PC-3 (cell line): ENCODE measurements around the gene TMEFF1. TPM values are rescaled to one million over a fixed set of nuclear protein-coding genes. Genes with fewer than 3 reads are reported as not detected.

Source experiments
- ATAC-seq: fragments of 200-7000 bp; cut with Tn5 transposase; 2 replicates; pipeline ENCODE4 v1.9.1; 2020; ENCODE audit warnings: mild to moderate bottlenecking, moderate library complexity
- BruUV-seq: library from RNA; stranded (reverse); fragments of 400-500 nt; replicated peaks from 2 replicates; lab custom pipeline; 2021; lab: Mats Ljungman, UMichigan
- CTCF ChIA-PET: fragments of 300-600 bp; sonication (Branson Sonifier 250); formaldehyde crosslinking; loops from one replicate; lab custom pipeline; 2022; ENCODE audit warnings: antibody characterized with exemption; lab: Charles Lee
- POLR2A ChIA-PET: fragments of 300-600 bp; sonication (Branson Sonifier 250); formaldehyde crosslinking; loops from one replicate; lab custom pipeline; 2022; ENCODE audit warnings: antibody characterized with exemption; ENCODE audit not compliant: unreplicated experiment; lab: Charles Lee
- DNase-seq: peaks from one replicate; pipeline ENCODE4 v3.0.0-alpha.2; 2015
- H2AFZ ChIP-seq: fragments of 300-600 bp; sonication (generic); 2 replicates; pipeline ENCODE4 v1.6.0; 2016; ENCODE audit warnings: antibody characterized with exemption, low read length
- H3F3A ChIP-seq: fragments of 300-600 bp; sonication (generic); one replicate; pipeline ENCODE4 v1.6.0; 2017; ENCODE audit warnings: antibody characterized with exemption, low read length, control low read depth, mild to moderate bottlenecking; ENCODE audit not compliant: unreplicated experiment
- H3K27ac ChIP-seq: fragments of 300-600 bp; sonication (generic); 2 replicates; pipeline ENCODE4 v1.5.1; 2016; ENCODE audit warnings: mild to moderate bottlenecking, low read length
- H3K27me3 ChIP-seq: fragments of 300-600 bp; sonication (generic); 2 replicates; pipeline ENCODE4 v1.6.1; 2016; ENCODE audit warnings: low read length, mixed read lengths
- H3K36me3 ChIP-seq: fragments of 300-600 bp; sonication (generic); 2 replicates; pipeline ENCODE4 v1.6.1; 2016; ENCODE audit warnings: low read depth, mixed run types, low read length, mixed read lengths
- H3K4me1 ChIP-seq: fragments of 300-600 bp; sonication (generic); 2 replicates; pipeline ENCODE4 v1.5.1; 2016; ENCODE audit warnings: low read length; ENCODE audit not compliant: insufficient read depth
- H3K4me2 ChIP-seq: fragments of 300-600 bp; sonication (generic); 2 replicates; pipeline ENCODE4 v1.6.0; 2016; ENCODE audit warnings: low read length
- H3K4me3 ChIP-seq: fragments of 300-600 bp; sonication (generic); 2 replicates; pipeline ENCODE4 v1.5.1; 2016; ENCODE audit warnings: mild to moderate bottlenecking, low read length, mixed read lengths
- H3K79me2 ChIP-seq: fragments of 300-600 bp; sonication (generic); 2 replicates; pipeline ENCODE4 v1.6.1; 2017; ENCODE audit warnings: low read length, mixed read lengths
- H3K9ac ChIP-seq: fragments of 300-600 bp; sonication (generic); 2 replicates; pipeline ENCODE4 v1.6.0; 2016; ENCODE audit warnings: mild to moderate bottlenecking, low read length
- H3K9me2 ChIP-seq: fragments of 300-600 bp; sonication (generic); replicated peaks from 2 replicates; pipeline ENCODE4 v1.6.1; 2016; ENCODE audit warnings: mixed run types, low read length, mixed read lengths
- H3K9me3 ChIP-seq: fragments of 300-600 bp; sonication (generic); 2 replicates; pipeline ENCODE4 v1.6.1; 2016; ENCODE audit warnings: low read length, mixed read lengths
- H4K20me1 ChIP-seq: fragments of 300-600 bp; sonication (generic); 2 replicates; pipeline ENCODE4 v1.6.1; 2016; ENCODE audit warnings: low read length, mixed read lengths
- CTCF ChIP-seq: fragments of 300-600 bp; sonication (generic); conservative IDR thresholded peaks from 2 replicates; pipeline ENCODE4 v1.5.1; 2017; ENCODE audit warnings: antibody characterized with exemption, low read depth, mild to moderate bottlenecking, low read length
- EZH2 ChIP-seq: fragments of 300-600 bp; sonication (generic); IDR thresholded peaks from one replicate; pipeline ENCODE4 v1.6.1; 2017; ENCODE audit warnings: antibody characterized with exemption, mild to moderate bottlenecking, low read length; ENCODE audit not compliant: unreplicated experiment
- EZH2phosphoT487 ChIP-seq: fragments of 300-600 bp; sonication (generic); IDR thresholded peaks from 2 replicates; pipeline ENCODE4 v1.6.1; 2018; ENCODE audit warnings: mild to moderate bottlenecking, antibody characterized with exemption, low read length, borderline replicate concordance
- intact Hi-C: fragments of 100-400 bp; cut with micrococcal nuclease; formaldehyde crosslinking; loops from 2 replicates; pipeline ENCODE4 v1.9.0; 2023
- total RNA-seq: library from RNA; depleted of rRNA; stranded (reverse); fragments of >200 nt; gene quantifications from 2 replicates; pipeline ENCODE4 v1.2.3, GENCODE V29; 2014

The TMEFF1 gene
- total RNA-seq, 1 experiment from 2014 or later = not detected

GRCh38 chr9:100561256-100561655 is 88.3 kb downstream of the TMEFF1 start:
- Histone ChIP-seq H3K4me2 (no peak overlapping the region), H3K27ac (no peak overlapping the region), H3K9ac (no peak overlapping the region), H3F3A (no peaks in the 10 kb centered on the region), H3K79me2 (no peaks in the 10 kb centered on the region), H2AFZ (no peak overlapping the region), H3K9me2 (no peaks in the 10 kb centered on the region), H3K27me3 (no peaks in the 10 kb centered on the region), H3K4me1 (no peaks in the 10 kb centered on the region), H3K4me3 (no peak overlapping the region), H3K9me3 (no peaks in the 10 kb centered on the region), H3K36me3 (no peaks in the 10 kb centered on the region), H4K20me1 (no peaks in the 10 kb centered on the region)
- ChIA-PET CTCF (no interaction called here), POLR2A (no interaction called here)
- DNase-seq (no peak), ATAC-seq (no peak)
- BruUV-seq = no TSS peak
- intact Hi-C loops = no loop called here
- TF ChIP-seq EZH2 = no peak
- TF ChIP-seq EZH2phosphoT487 = no peak
- TF ChIP-seq CTCF = no peak

- no peak for DNase-seq
- Histone ChIP-seq H3K9me2 (no peaks in the 10 kb centered on the region), H4K20me1 (no peaks in the 10 kb centered on the region), H3K27ac (no peak overlapping the region), H3K9me3 (no peaks in the 10 kb centered on the region), H3F3A (no peaks in the 10 kb centered on the region), H3K4me1 (no peaks in the 10 kb centered on the region), H3K4me2 (no peak overlapping the region), H3K27me3 (no peaks in the 10 kb centered on the region), H3K4me3 (no peak overlapping the region), H2AFZ (no peak overlapping the region), H3K9ac (no peak overlapping the region), H3K79me2 (no peaks in the 10 kb centered on the region), H3K36me3 (no peaks in the 10 kb centered on the region)
- intact Hi-C loops = no loop called here
- ChIA-PET POLR2A (no interaction called here), CTCF (interaction anchor here (0.6 kb wide), 1 partner anchor 31 kb away, joined by 4 read pairs; no protein-coding TSS in a partner anchor)
- no peak for TF ChIP-seq EZH2
- TF ChIP-seq CTCF = no peak
- no peak for TF ChIP-seq EZH2phosphoT487
- no TSS peak for BruUV-seq
- ATAC-seq = no peak
These were observed 94.9 kb downstream of the TMEFF1 start for GRCh38 chr9:100567856-100568255.

- Histone ChIP-seq H3K27ac (no peak overlapping the region), H3K9me2 (no peaks in the 10 kb centered on the region), H3K36me3 (no peaks in the 10 kb centered on the region), H3K4me3 (no peak overlapping the region), H3K27me3 (no peaks in the 10 kb centered on the region), H3K9me3 (no peaks in the 10 kb centered on the region), H4K20me1 (no peaks in the 10 kb centered on the region), H3K4me2 (no peak overlapping the region), H3K4me1 (peaks cover 16% of the 10 kb centered on the region), H2AFZ (no peak overlapping the region), H3F3A (no peaks in the 10 kb centered on the region), H3K79me2 (no peaks in the 10 kb centered on the region), H3K9ac (no peak overlapping the region)
- DNase-seq = peak; percentile 7
- BruUV-seq = no TSS peak
- ATAC-seq = no peak
- POLR2A ChIA-PET = no interaction called here
- CTCF ChIA-PET = no interaction called here
- intact Hi-C loops = no loop called here
- no peak for TF ChIP-seq EZH2
- TF ChIP-seq EZH2phosphoT487 = no peak
- no peak for TF ChIP-seq CTCF
These were observed 100.8 kb downstream of the TMEFF1 start for GRCh38 chr9:100573655-100574260.
